ENCODE results near the gene DPP6. TPM values are rescaled to one million over a fixed set of nuclear protein-coding genes. Genes with fewer than 3 reads are reported as not detected.

Gene DPP6
- total and polyA plus RNA-seq, 7 donors: 0.18 to 1.8 (median 0.57) TPM

GRCh38 chr7:154865984-154866685, 813.9 kb downstream of the DPP6 start:
- H3K4me3 ChIP-seq: no peak overlapping the region
- peaks cover 0 to 12% (median 4%) of the 10 kb centered on the region in 3 donors for H3K27me3 ChIP-seq (ENCODE audit: insufficient read depth in 3 of 3, low read length in 2 of 3)
- intact Hi-C loops (cut with DNase I): no loop called here
- ATAC-seq: no peak
- TF ChIP-seq CTCF (IDR thresholded peaks at IDR 0.05): no peak
- no peak overlapping the region for H3K27ac ChIP-seq
- H3K36me3 ChIP-seq (ENCODE audit: insufficient read depth in 1 of 2, low read depth in 1 of 2): no peaks in the 10 kb centered on the region
- no peaks in the 10 kb centered on the region for H3K9me3 ChIP-seq
- 84 to 91% (median 87%) methylated on average over 14 of the region's 14 CpGs for WGBS, 3 donors
- H3K4me1 ChIP-seq: no peaks in the 10 kb centered on the region
- DNase-seq: no peak

- Histone ChIP-seq H3K27ac (no peak overlapping the region), H3K4me3 (no peak overlapping the region), H3K4me1 (no peaks in the 10 kb centered on the region), H3K27me3 (ENCODE audit: insufficient read depth in 3 of 3, low read length in 2 of 3) (peaks cover 0 to 15% (median 4%) of the 10 kb centered on the region in 3 donors), H3K9me3 (no peaks in the 10 kb centered on the region), H3K36me3 (ENCODE audit: insufficient read depth in 1 of 2, low read depth in 1 of 2) (no peaks in the 10 kb centered on the region)
- no peak for DNase-seq
- no peak for ATAC-seq
- TF ChIP-seq CTCF (IDR thresholded peaks at IDR 0.05): no peak
- WGBS, 3 donors: 56 to 59% (median 59%) methylated on average over 10 of the region's 10 CpGs
- intact Hi-C loops (cut with DNase I): no loop called here
Observed at GRCh38 chr7:154867068-154867467, 814.9 kb downstream of the DPP6 start.

GRCh38 chr7:154868921-154869320, 816.7 kb downstream of the DPP6 start:
- H3K36me3 ChIP-seq (ENCODE audit: insufficient read depth in 1 of 2, low read depth in 1 of 2): no peaks in the 10 kb centered on the region
- DNase-seq (no peak), ATAC-seq (no peak)
- no peaks in the 10 kb centered on the region for H3K9me3 ChIP-seq
- 6 to 12% (median 7%) methylated on average over 11 of the region's 11 CpGs for WGBS, 3 donors
- no peak overlapping the region for H3K27ac ChIP-seq
- no peak for TF ChIP-seq CTCF (IDR thresholded peaks at IDR 0.05)
- no peak overlapping the region for H3K4me3 ChIP-seq
- H3K4me1 ChIP-seq: no peaks in the 10 kb centered on the region
- intact Hi-C loops (cut with DNase I): no loop called here
- peaks cover 0 to 15% (median 6%) of the 10 kb centered on the region in 3 donors for H3K27me3 ChIP-seq (ENCODE audit: insufficient read depth in 3 of 3, low read length in 2 of 3)

GRCh38 chr7:154869436-154869835, 817.2 kb downstream of the DPP6 start:
- no peak for TF ChIP-seq CTCF (IDR thresholded peaks at IDR 0.05)
- Histone ChIP-seq H3K4me3 (no peak overlapping the region), H3K27ac (no peak overlapping the region), H3K4me1 (no peaks in the 10 kb centered on the region), H3K36me3 (ENCODE audit: insufficient read depth in 1 of 2, low read depth in 1 of 2) (no peaks in the 10 kb centered on the region), H3K27me3 (ENCODE audit: insufficient read depth in 3 of 3, low read length in 2 of 3) (peaks cover 0 to 15% (median 6%) of the 10 kb centered on the region in 3 donors), H3K9me3 (no peaks in the 10 kb centered on the region)
- intact Hi-C loops (cut with DNase I): no loop called here
- DNase-seq (no peak), ATAC-seq (no peak)
- 68 to 80% (median 78%) methylated on average over 9 to 10 of the region's 10 CpGs for WGBS, 3 donors

GRCh38 chr7:154871507-154871906, 819.3 kb downstream of the DPP6 start:
- no peak for TF ChIP-seq CTCF (IDR thresholded peaks at IDR 0.05)
- DNase-seq: no peak
- no peaks in the 10 kb centered on the region for H3K9me3 ChIP-seq
- peaks cover 0 to 21% (median 2%) of the 10 kb centered on the region in 3 donors for H3K27me3 ChIP-seq (ENCODE audit: insufficient read depth in 3 of 3, low read length in 2 of 3)
- H3K36me3 ChIP-seq (ENCODE audit: insufficient read depth in 1 of 2, low read depth in 1 of 2): no peaks in the 10 kb centered on the region
- no peak overlapping the region for H3K4me3 ChIP-seq
- intact Hi-C loops (cut with DNase I): no loop called here
- ATAC-seq: no peak
- no peaks in the 10 kb centered on the region for H3K4me1 ChIP-seq
- WGBS, 3 donors: 73 to 83% (median 80%) methylated on average over 4 of the region's 4 CpGs
- no peak overlapping the region for H3K27ac ChIP-seq
